Esophagus muscularis mucosa (tissue), 3 donors: ENCODE data around the gene CLASP1.

Experiments
- POLR2A ChIP-seq: fragments of 450-650 bp; IDR thresholded peaks from one replicate; pipeline ENCODE4 v1.6.1; 2017; ENCODE audit warnings: antibody characterized with exemption, moderate library complexity, mild to moderate bottlenecking, low read depth
- POLR2AphosphoS5 ChIP-seq, 2 donors: sonication (generic); formaldehyde crosslinking; IDR thresholded peaks; one replicate each; pipeline ENCODE4 v1.6.1; 2017; ENCODE audit warnings: antibody characterized with exemption in 2 of 2
- TF ChIP-seq, protein P1 (sequence below), 3 experiments: fragments of 200-600 bp in 2 of 3; fragments of 450-650 bp in 1 of 3; sonication (generic) in 2 of 3; IDR thresholded peaks; one replicate each; pipeline ENCODE4 v1.5.1; 2017 to 2019; ENCODE audit warnings: antibody characterized with exemption in 3 of 3, mild to moderate bottlenecking in 2 of 3, moderate library complexity in 1 of 3

GRCh38 chr2:121420486-121420885 lies 228.8 kb downstream of the CLASP1 start:
- TF ChIP-seq, protein P1, sequence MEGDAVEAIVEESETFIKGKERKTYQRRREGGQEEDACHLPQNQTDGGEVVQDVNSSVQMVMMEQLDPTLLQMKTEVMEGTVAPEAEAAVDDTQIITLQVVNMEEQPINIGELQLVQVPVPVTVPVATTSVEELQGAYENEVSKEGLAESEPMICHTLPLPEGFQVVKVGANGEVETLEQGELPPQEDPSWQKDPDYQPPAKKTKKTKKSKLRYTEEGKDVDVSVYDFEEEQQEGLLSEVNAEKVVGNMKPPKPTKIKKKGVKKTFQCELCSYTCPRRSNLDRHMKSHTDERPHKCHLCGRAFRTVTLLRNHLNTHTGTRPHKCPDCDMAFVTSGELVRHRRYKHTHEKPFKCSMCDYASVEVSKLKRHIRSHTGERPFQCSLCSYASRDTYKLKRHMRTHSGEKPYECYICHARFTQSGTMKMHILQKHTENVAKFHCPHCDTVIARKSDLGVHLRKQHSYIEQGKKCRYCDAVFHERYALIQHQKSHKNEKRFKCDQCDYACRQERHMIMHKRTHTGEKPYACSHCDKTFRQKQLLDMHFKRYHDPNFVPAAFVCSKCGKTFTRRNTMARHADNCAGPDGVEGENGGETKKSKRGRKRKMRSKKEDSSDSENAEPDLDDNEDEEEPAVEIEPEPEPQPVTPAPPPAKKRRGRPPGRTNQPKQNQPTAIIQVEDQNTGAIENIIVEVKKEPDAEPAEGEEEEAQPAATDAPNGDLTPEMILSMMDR (IDR thresholded peaks at IDR 0.05), result no peak
- TF ChIP-seq POLR2A (no peak), POLR2AphosphoS5 (IDR thresholded peaks at IDR 0.05) (no peak)
